ENCODE data around the gene CDK16.
"Not testable (repeated sequence)": the region's sequence is repeated elsewhere in the genome, so short reads cannot be mapped to it uniquely, and the experiment has no call there.

The CDK16 gene

GRCh38 chrX:47250017-47250347 lies 31.5 kb downstream of the CDK16 start:
- no peak for DNase-seq (ENCODE audit: low read depth in 3 of 3)

DNA sequence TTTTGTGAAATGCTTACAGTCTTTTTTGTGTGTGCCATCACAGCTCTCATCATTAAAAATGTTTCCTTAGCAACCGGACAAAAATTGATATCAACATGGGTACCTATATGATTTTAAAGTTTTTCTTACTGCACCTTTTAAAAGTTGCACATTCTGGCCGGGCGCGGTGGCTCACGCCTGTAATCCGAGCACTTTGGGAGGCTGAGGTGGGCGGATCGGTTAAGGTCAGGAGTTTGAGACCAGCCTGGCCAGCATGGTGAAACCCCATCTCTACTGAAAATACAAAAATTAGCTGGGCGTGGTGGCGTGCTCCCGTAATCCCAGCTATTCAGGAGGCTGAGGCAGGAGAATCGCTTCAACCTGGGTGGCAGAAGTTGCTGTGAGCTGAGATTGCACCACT lies 39.1 kb downstream of the CDK16 start:
- not testable (repeated sequence) for DNase-seq (ENCODE audit: low read depth in 3 of 3)

DNA sequence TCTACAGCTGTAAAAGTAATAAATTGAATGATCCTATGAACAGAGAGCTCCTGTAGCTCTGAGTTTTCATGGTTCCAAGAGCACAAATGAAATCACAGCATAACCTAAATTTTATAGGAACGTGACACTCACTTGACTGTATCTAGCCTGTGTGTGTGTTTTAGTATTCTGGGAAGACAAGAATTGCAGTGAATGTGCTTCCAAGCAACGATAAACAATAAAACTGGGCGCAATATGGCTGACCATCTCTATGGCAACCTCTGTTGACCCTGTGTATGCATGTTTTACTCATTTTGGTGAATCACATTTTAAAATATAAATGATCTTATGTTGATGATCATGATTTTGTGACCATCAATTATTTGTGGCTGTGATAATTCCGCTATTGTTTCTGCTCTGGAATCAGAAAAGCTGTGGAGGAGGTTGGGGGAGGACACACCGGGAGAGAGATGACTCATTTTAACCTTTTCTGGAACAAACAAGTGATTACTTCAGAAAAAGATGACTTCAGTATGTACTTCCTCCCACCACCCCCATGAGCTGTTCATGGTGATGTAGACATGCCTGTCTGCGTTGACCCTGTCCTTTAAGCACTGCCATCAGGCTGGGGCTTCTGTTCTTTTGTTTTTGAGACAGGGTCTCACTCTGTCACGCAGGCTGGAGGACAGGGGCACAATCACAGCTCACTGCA lies 46.1 kb downstream of the CDK16 start:
- DNase-seq (ENCODE audit: low read depth in 3 of 3) = no peak

DNA sequence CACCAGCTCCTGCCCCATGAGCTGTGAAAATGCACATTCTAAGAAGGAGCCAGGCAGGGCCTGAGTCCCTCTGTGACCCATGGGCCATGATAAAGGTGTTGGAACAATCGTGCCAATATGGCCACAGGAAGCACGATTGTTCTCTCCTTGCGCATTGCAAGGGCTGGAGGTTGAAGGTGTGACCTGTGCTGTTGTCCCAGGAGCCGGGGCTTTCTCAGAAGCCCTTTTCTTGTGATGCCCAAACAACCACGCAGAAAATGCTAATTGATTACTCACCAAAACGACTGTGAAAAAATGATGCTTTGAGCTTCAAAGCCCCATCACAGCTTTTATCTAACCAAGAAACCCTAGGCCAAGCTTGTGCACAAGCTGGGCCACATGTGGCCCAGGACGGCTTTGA lies 48.2 kb downstream of the CDK16 start:
- DNase-seq (ENCODE audit: low read depth in 3 of 3) = no peak

GRCh38 chrX:47272013-47272408 lies 53.5 kb downstream of the CDK16 start:
- no peak for DNase-seq (ENCODE audit: low read depth in 3 of 3)

GRCh38 chrX:47273011-47273730 lies 54.7 kb downstream of the CDK16 start:
- no peak for DNase-seq (ENCODE audit: low read depth in 3 of 3)

DNA sequence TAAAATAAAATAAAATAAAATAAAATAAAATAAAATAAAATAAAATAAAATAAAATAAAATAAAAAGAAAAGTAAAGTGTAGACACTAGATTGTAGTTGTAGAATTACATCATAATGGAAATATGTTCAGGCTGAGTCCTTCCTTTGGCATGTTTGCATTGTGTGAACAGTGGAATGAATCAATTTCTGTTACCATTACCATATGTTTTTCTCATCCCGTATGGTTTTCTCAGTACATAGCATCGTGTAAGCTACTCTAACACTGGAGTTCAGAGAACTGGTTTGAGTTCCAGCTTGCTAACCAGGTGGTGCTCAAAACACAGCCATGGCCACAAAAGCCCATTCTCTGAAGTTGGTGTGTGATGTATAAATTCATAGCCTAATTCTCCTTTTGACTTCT lies 60.2 kb downstream of the CDK16 start:
- no peak for DNase-seq (ENCODE audit: low read depth in 3 of 3)

All from stimulated activated CD4-positive, alpha-beta T cell treated with anti-CD3 and anti-CD28 coated beads, TNF-alpha, amount 100 ng/mL, for 4 hours (primary cell).